Measurements from ENCODE around the gene ZNF827.

ZNF827 gene

GRCh38 chr4:145871209-145871608 is 67.4 kb downstream of the ZNF827 start:
- H3K4me1 ChIP-seq, result peaks cover 16% of the 10 kb centered on the region
- H3K27me3 ChIP-seq, result no peaks in the 10 kb centered on the region
- H4K20me1 ChIP-seq, result no peaks in the 10 kb centered on the region
- TF ChIP-seq Cebpa-rat (IDR thresholded peaks at IDR 0.05), result no peak
- no peak overlapping the region for H3K9ac ChIP-seq
- peaks cover 56% of the 10 kb centered on the region for H3K36me3 ChIP-seq
- H3K27ac ChIP-seq, result no peak overlapping the region
- H3K4me2 ChIP-seq, result no peak overlapping the region
- no peaks in the 10 kb centered on the region for H3K9me3 ChIP-seq
- no peak overlapping the region for H3K4me3 ChIP-seq

GRCh38 chr4:145870155-145871020 is 68.2 kb downstream of the ZNF827 start:
- no peak overlapping the region for H3K27ac ChIP-seq
- no peak for TF ChIP-seq Cebpa-rat (IDR thresholded peaks at IDR 0.05)
- H3K27me3 ChIP-seq, result no peaks in the 10 kb centered on the region
- H3K9ac ChIP-seq, result no peak overlapping the region
- H3K4me3 ChIP-seq, result no peak overlapping the region
- H3K36me3 ChIP-seq, result peaks cover 57% of the 10 kb centered on the region
- peaks cover 23% of the 10 kb centered on the region for H3K4me1 ChIP-seq
- H4K20me1 ChIP-seq, result no peaks in the 10 kb centered on the region
- H3K9me3 ChIP-seq, result no peaks in the 10 kb centered on the region
- H3K4me2 ChIP-seq, result no peak overlapping the region

- Histone ChIP-seq H4K20me1 (no peaks in the 10 kb centered on the region), H3K4me3 (no peak overlapping the region), H3K9ac (no peak overlapping the region), H3K9me3 (no peaks in the 10 kb centered on the region), H3K27me3 (no peaks in the 10 kb centered on the region), H3K36me3 (peaks cover 65% of the 10 kb centered on the region), H3K27ac (no peak overlapping the region), H3K4me1 (peaks cover 24% of the 10 kb centered on the region), H3K4me2 (no peak overlapping the region)
- TF ChIP-seq Cebpa-rat (IDR thresholded peaks at IDR 0.05), result no peak
Measured at GRCh38 chr4:145868637-145869409, 69.8 kb downstream of the ZNF827 start.

- no peak overlapping the region for H3K27ac ChIP-seq
- no peaks in the 10 kb centered on the region for H3K9me3 ChIP-seq
- no peaks in the 10 kb centered on the region for H4K20me1 ChIP-seq
- H3K9ac ChIP-seq, result no peak overlapping the region
- H3K4me2 ChIP-seq, result no peak overlapping the region
- peaks cover 24% of the 10 kb centered on the region for H3K4me1 ChIP-seq
- H3K4me3 ChIP-seq, result no peak overlapping the region
- no peaks in the 10 kb centered on the region for H3K27me3 ChIP-seq
- TF ChIP-seq Cebpa-rat (IDR thresholded peaks at IDR 0.05), result no peak
- peaks cover 63% of the 10 kb centered on the region for H3K36me3 ChIP-seq
Measured at GRCh38 chr4:145867406-145867805, 71.2 kb downstream of the ZNF827 start.

- H3K4me1 ChIP-seq, result peaks cover 24% of the 10 kb centered on the region
- H3K27me3 ChIP-seq, result no peaks in the 10 kb centered on the region
- H3K9ac ChIP-seq, result no peak overlapping the region
- H3K4me3 ChIP-seq, result no peak overlapping the region
- H4K20me1 ChIP-seq, result no peaks in the 10 kb centered on the region
- H3K4me2 ChIP-seq, result no peak overlapping the region
- H3K9me3 ChIP-seq, result no peaks in the 10 kb centered on the region
- peaks cover 63% of the 10 kb centered on the region for H3K36me3 ChIP-seq
- no peak overlapping the region for H3K27ac ChIP-seq
- TF ChIP-seq Cebpa-rat (IDR thresholded peaks at IDR 0.05), result no peak
Measured at GRCh38 chr4:145866991-145867390, 71.6 kb downstream of the ZNF827 start.

- Histone ChIP-seq H3K36me3 (peaks cover 66% of the 10 kb centered on the region), H3K27ac (no peak overlapping the region), H4K20me1 (no peaks in the 10 kb centered on the region), H3K27me3 (no peaks in the 10 kb centered on the region), H3K4me2 (no peak overlapping the region), H3K9ac (no peak overlapping the region), H3K4me1 (peaks cover 21% of the 10 kb centered on the region), H3K9me3 (no peaks in the 10 kb centered on the region), H3K4me3 (no peak overlapping the region)
- no peak for TF ChIP-seq Cebpa-rat (IDR thresholded peaks at IDR 0.05)
Measured at GRCh38 chr4:145865274-145865941, 73.2 kb downstream of the ZNF827 start.

GRCh38 chr4:145863191-145863590 is 75.4 kb downstream of the ZNF827 start:
- TF ChIP-seq Cebpa-rat (IDR thresholded peaks at IDR 0.05), result no peak
- Histone ChIP-seq H3K9ac (no peak overlapping the region), H3K27me3 (no peaks in the 10 kb centered on the region), H3K4me3 (no peak overlapping the region), H3K36me3 (peaks cover 78% of the 10 kb centered on the region), H3K27ac (no peak overlapping the region), H4K20me1 (no peaks in the 10 kb centered on the region), H3K9me3 (no peaks in the 10 kb centered on the region), H3K4me2 (no peak overlapping the region), H3K4me1 (peaks cover 22% of the 10 kb centered on the region)

GRCh38 chr4:145861336-145862318 is 77.0 kb downstream of the ZNF827 start:
- no peak for TF ChIP-seq Cebpa-rat (IDR thresholded peaks at IDR 0.05)
- no peaks in the 10 kb centered on the region for H4K20me1 ChIP-seq
- peaks cover 13% of the 10 kb centered on the region for H3K4me1 ChIP-seq
- H3K27me3 ChIP-seq, result no peaks in the 10 kb centered on the region
- peaks cover 66% of the 10 kb centered on the region for H3K36me3 ChIP-seq
- no peak overlapping the region for H3K4me3 ChIP-seq
- H3K27ac ChIP-seq, result no peak overlapping the region
- H3K9ac ChIP-seq, result no peak overlapping the region
- no peak overlapping the region for H3K4me2 ChIP-seq
- no peaks in the 10 kb centered on the region for H3K9me3 ChIP-seq

GRCh38 chr4:145860897-145861296 is 77.7 kb downstream of the ZNF827 start:
- H3K9ac ChIP-seq, result no peak overlapping the region
- H3K4me1 ChIP-seq, result peaks cover 11% of the 10 kb centered on the region
- no peak for TF ChIP-seq Cebpa-rat (IDR thresholded peaks at IDR 0.05)
- no peaks in the 10 kb centered on the region for H3K27me3 ChIP-seq
- H3K36me3 ChIP-seq, result peaks cover 65% of the 10 kb centered on the region
- no peak overlapping the region for H3K4me3 ChIP-seq
- H3K4me2 ChIP-seq, result no peak overlapping the region
- no peaks in the 10 kb centered on the region for H3K9me3 ChIP-seq
- H3K27ac ChIP-seq, result no peak overlapping the region
- H4K20me1 ChIP-seq, result no peaks in the 10 kb centered on the region
